KMS-11 (cell line): ENCODE results near the gene FAHD2B.
"Not testable (repeated sequence)": the region's sequence is repeated elsewhere in the genome, so short reads cannot be mapped to it uniquely, and the experiment has no call there.

Experiments used
- H2AFZ ChIP-seq: fragments of 200-600 bp; sonication (generic); 2 replicates; pipeline ENCODE4 v1.6.1; 2016; ENCODE audit warnings: antibody characterized with exemption, mixed run types, low read depth
- H3K27ac ChIP-seq: fragments of 200-600 bp; sonication (generic); 2 replicates; pipeline ENCODE4 v1.6.1; 2016; ENCODE audit warnings: mild to moderate bottlenecking, mixed run types
- H3K27me3 ChIP-seq: fragments of 200-600 bp; sonication (generic); 2 replicates; pipeline ENCODE4 v1.6.1; 2017; ENCODE audit warnings: mild to moderate bottlenecking, low read depth, mixed run types, moderate library complexity; ENCODE audit not compliant: insufficient read depth
- H3K36me3 ChIP-seq: fragments of 200-600 bp; sonication (generic); 2 replicates; pipeline ENCODE4 v1.6.1; 2017; ENCODE audit warnings: mild to moderate bottlenecking, mixed run types; ENCODE audit not compliant: insufficient read depth
- H3K4me1 ChIP-seq: fragments of 200-600 bp; sonication (generic); 2 replicates; pipeline ENCODE4 v1.6.1; 2016; ENCODE audit warnings: mild to moderate bottlenecking, low read depth, mixed run types; ENCODE audit not compliant: poor library complexity, severe bottlenecking
- H3K4me2 ChIP-seq: fragments of 200-600 bp; sonication (generic); 2 replicates; pipeline ENCODE4 v1.7.0; 2016; ENCODE audit warnings: mild to moderate bottlenecking, mixed run types
- H3K4me3 ChIP-seq: fragments of 200-600 bp; sonication (generic); IDR thresholded peaks from 2 replicates; pipeline ENCODE4 v1.6.1; 2017; ENCODE audit warnings: low read depth, low read length, mixed read lengths; ENCODE audit not compliant: insufficient read depth
- H3K79me2 ChIP-seq: fragments of 200-600 bp; sonication (generic); 2 replicates; pipeline ENCODE4 v1.6.1; 2016; ENCODE audit warnings: low read depth, mixed run types; ENCODE audit not compliant: insufficient read depth
- H3K9ac ChIP-seq: fragments of 200-600 bp; sonication (generic); 2 replicates; pipeline ENCODE4 v1.6.1; 2016; ENCODE audit warnings: mild to moderate bottlenecking, mixed run types
- H4K20me1 ChIP-seq: fragments of 200-600 bp; sonication (generic); 2 replicates; pipeline ENCODE4 v1.6.1; 2016; ENCODE audit warnings: mild to moderate bottlenecking, mixed run types; ENCODE audit not compliant: insufficient read depth

Gene FAHD2B

DNA sequence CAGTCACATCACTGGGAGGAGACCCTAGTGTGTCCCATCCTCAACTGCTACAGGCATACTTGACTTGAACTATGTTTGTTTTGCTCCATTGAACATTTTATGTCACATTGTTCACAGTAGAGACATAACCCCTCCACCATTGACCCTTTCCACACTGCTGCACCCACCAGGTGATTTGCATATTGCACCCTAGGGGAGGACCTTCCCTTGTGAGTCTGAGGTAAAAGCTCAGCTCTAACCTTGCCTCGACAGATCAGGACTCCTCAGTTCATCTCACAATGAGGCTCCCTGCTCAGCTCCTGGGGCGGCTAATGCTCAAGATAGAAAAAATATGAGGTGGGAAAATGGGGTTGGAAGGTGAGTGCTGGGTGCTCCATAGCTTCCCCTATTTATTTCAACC is 44.6 kb downstream of the FAHD2B start:
- H3K4me1 ChIP-seq, H3K9ac ChIP-seq, H3K27ac ChIP-seq, H3K4me2 ChIP-seq, H2AFZ ChIP-seq, H3K79me2 ChIP-seq, H4K20me1 ChIP-seq, H3K36me3 ChIP-seq, H3K27me3 ChIP-seq, H3K4me3 ChIP-seq: not testable (repeated sequence)

DNA sequence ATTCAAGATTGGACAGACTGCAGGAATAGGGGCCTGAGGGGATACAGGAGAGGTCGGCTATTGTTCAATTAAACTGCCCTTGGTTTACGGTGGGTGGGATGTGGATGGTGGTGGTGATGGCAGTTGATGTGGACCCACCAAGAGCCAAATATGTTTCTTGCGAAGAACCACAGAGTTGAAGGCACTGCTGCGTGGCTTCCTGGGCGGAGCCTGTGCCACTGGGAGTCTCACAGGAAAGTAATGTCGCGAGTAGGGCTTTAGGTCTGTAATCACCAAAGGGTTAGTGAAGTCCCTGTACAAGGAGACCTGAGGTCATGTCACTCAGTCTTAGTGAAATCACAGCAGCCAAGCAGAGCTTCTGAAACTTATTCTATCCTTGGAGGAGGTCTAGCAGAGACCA is 46.2 kb downstream of the FAHD2B start:
- H3K27ac ChIP-seq, H3K36me3 ChIP-seq, H3K4me1 ChIP-seq: not testable (repeated sequence)

DNA sequence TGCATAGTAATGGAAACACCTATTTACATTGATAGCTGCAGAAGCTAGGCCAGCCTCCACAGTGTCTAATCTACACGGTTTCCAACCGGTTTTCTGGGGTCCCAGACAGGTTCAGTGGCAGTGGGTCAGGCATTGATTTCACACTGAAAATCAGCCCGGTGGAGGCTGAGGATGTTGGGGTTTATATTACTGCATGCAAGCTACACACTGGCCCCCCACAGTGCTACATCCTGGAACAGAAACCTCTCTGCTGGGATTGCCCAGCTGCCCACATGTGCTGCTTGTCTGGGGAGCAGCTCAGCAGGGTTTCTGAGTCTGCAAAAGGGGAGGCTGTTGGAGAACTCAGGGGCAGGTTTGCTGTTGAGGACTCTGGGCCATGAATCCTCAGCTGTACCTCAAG is 48.0 kb downstream of the FAHD2B start:
- H3K4me2 ChIP-seq, H3K4me3 ChIP-seq, H2AFZ ChIP-seq, H4K20me1 ChIP-seq, H3K27me3 ChIP-seq, H3K79me2 ChIP-seq, H3K27ac ChIP-seq, H3K4me1 ChIP-seq, H3K9ac ChIP-seq, H3K36me3 ChIP-seq: not testable (repeated sequence)

More for the DNA sequence above, 46.2 kb downstream of the FAHD2B start:
- H3K9ac ChIP-seq, H3K27me3 ChIP-seq, H4K20me1 ChIP-seq, H2AFZ ChIP-seq, H3K4me3 ChIP-seq, H3K4me2 ChIP-seq, H3K79me2 ChIP-seq: not testable (repeated sequence)

GRCh38 chr2:97045895-97046499 is 48.7 kb downstream of the FAHD2B start:
- H4K20me1 ChIP-seq, H3K27me3 ChIP-seq, H3K27ac ChIP-seq, H3K9ac ChIP-seq, H3K4me3 ChIP-seq, H2AFZ ChIP-seq, H3K4me1 ChIP-seq, H3K4me2 ChIP-seq, H3K36me3 ChIP-seq, H3K79me2 ChIP-seq: not testable (repeated sequence)
